GM18861 (cell line): Measurements from ENCODE around the gene ZNF423.
"Not testable (repeated sequence)": the region's sequence is repeated elsewhere in the genome, so short reads cannot be mapped to it uniquely, and the experiment has no call there.

Experiments used
- ATAC-seq: cut with Tn5 transposase; IDR thresholded peaks from one replicate; pipeline ENCODE4 v1.9.1; 2021; ENCODE audit not compliant: unreplicated experiment

The ZNF423 gene

GRCh38 chr16:49574826-49575225, 281.1 kb downstream of the ZNF423 start:
- ATAC-seq = no peak

DNA sequence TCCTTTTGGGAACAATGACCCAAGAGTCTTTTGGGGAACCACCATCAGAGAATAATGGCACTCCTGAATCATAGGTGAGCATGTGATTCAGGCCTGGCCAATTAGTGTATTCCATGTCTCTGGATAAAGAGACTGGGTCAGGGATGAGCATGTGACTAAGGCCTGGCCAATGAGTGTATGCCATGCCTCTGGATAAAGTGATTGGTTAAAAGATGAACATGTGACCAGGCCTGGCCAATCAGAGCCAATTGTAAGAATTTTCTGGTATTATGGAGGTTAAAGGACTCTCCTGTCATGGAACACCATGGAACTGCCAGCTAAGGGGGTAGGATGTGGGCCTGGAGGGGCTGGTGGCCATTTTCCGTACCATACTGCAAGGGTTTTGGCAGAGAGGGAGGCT, 288.0 kb downstream of the ZNF423 start:
- no peak for ATAC-seq

- no peak for ATAC-seq
Observed at GRCh38 chr16:49566432-49566831, 289.5 kb downstream of the ZNF423 start.

DNA sequence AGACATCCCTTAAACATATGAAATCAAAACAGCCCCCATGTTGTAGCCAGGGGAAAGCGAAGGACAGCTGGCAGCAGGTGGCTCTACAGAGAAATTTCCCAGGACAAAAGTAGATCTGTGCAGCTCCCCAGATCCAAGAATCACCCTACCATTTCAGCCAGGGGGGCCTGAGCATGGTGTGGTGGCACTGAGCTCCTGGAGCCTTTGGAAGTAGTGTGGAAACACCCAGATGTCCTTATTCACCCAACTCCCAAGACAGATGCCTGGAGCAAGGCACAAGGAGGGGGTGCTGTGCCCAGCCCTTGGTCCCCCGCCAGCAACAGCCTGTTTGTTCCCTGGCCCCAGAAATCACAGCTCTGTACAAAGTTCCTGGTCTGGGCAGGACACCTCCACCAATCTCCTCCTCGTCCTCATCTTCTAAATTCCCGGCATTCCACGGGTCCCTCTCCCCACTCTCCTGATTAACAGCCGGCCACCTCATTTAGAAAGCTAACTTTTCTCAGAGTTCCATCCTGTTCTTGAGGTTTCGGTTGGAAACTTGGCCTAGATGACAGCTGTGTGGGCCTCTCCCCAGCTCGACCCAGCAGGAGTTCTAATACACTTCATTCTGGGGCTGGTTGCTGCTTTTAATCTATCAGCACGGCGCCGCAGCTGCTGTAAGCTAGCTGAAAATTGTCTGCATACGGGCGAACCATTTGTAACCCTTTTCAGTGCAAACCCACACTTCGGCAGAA, 291.2 kb downstream of the ZNF423 start:
- no peak for ATAC-seq

GRCh38 chr16:49563666-49564065, 292.2 kb downstream of the ZNF423 start:
- no peak for ATAC-seq

DNA sequence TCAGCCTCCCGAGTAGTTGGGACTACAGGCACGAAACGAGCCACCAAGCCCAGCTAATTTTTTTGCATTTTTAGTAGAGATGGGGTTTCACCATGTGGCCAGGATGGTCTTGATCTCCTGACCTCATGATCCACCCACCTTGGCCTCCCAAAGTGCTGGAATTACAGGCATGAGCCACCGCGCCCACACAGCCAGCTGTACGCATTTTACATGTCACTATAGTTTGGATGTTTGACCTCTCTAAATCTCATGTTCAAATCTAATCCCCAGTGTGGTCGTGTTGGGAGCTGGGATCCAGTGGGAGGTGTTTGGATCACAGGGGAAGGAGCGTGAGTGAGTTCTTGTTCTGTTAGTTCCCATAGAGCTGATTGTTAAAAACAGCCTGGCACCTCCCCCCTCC, 293.0 kb downstream of the ZNF423 start:
- not testable (repeated sequence) for ATAC-seq

DNA sequence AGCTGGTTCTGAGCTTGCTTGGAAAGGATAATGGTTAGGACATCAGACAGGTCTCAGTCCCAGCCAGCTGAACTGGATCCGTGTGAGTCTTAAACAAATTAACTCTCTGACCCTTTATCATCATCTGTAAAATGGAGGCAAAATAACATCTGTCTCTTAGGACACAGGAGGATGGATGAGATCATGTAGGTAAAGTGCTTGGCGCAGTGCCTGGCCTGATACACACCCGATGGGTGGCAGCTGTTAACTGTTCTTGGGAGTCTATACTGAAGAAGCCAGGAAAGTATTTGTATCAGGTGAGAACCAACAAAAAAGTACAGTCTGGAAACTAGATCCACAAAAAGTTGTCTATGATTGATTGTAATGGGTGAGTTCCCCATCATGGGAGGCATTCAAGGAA, 293.7 kb downstream of the ZNF423 start:
- no peak for ATAC-seq

DNA sequence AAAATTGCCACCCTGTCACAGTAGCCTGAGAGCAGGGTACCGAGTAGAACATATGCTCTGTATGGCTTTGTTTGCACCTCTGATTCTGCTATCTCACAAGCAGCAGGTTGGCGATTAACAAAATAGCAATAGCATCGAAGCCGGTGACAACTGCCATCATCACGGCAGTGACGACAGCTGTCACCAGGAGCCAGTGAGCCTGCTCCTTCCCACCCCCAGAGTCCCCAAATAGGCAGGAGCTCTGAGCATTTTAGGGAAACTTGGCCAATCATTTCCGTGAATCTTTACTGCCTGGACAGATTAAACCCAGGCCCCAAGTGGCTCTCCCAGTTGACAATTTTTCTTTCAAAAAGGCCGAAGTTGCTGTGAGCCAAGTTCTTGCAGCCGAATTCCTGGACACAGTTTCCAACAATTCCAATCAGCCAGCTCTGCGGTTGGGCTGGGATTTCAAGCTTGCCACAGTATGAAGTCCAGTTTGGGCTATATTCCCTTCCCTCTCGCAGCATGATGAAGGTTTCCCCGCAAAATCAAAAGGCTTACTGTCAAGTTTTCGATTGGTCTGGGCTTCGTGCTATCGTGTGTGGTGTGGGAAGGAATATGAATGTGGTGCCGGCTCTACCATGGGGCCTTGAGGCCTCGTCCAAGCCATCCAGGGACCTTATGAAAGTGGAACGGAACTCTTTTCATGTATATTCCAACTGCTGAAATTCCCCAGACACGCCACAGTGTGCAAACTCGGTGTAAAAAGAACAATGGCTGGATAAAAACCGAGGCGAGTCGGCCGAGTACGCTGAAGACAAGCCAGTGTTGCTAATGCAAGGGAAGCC, 295.7 kb downstream of the ZNF423 start:
- ATAC-seq = no peak

GRCh38 chr16:49559242-49559641, 296.7 kb downstream of the ZNF423 start:
- ATAC-seq = no peak

- no peak for ATAC-seq
Observed at GRCh38 chr16:49558451-49558850, 297.5 kb downstream of the ZNF423 start.

GRCh38 chr16:49556606-49557446, 299.1 kb downstream of the ZNF423 start:
- ATAC-seq = no peak

GRCh38 chr16:49556249-49556605, 299.7 kb downstream of the ZNF423 start:
- ATAC-seq = no peak

GRCh38 chr16:49554681-49555080, 301.2 kb downstream of the ZNF423 start:
- ATAC-seq = no peak

DNA sequence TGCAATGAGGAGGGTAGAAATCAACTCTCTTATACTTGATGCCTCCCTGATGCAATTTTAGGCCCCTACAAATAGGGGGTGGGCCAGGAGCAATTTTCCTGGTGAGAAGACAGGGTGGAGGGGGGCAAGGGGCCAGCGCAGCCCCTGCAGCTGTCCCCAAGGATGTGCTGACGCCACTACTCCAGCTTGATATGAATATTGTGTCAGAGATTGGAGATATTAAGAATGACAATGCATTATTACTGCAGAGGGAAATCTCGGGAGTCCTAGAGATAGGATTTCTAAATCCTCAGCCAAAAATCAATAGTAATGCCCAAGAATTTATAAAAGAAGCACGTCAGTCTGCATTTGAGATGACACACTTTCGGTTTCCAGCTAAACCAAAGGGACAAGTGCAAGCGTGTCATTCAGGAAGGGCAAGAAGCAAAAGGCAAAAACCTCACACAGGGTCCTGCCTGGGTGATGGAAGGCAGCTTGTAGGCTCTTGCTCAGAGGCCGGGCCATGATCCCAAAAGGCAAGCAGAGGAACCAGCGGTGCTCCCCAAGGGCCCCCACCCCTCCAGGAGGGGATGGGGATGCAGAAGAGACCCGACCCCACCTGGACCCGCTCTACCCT, 303.5 kb downstream of the ZNF423 start:
- no peak for ATAC-seq

DNA sequence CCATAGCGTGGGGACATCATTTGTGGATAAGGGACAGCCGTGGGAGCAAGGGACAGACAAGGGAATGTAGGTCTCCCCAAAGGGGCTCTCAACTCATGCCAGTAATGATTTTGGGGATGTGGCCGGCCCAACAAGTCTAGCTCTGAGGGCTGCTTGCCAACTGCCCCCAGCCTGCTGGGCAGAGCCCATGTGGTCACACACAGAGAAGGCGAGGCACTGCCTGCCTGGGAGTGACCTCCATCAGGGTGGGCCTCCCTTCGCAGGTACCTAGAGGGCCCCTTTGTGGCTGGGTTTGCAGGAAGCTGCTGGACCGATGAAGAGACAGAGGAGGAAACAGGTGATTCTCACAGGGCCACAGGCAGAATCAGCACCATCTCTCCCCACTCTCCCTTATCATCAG, 305.2 kb downstream of the ZNF423 start:
- ATAC-seq = no peak

GRCh38 chr16:49550140-49550539, 305.8 kb downstream of the ZNF423 start:
- no peak for ATAC-seq

DNA sequence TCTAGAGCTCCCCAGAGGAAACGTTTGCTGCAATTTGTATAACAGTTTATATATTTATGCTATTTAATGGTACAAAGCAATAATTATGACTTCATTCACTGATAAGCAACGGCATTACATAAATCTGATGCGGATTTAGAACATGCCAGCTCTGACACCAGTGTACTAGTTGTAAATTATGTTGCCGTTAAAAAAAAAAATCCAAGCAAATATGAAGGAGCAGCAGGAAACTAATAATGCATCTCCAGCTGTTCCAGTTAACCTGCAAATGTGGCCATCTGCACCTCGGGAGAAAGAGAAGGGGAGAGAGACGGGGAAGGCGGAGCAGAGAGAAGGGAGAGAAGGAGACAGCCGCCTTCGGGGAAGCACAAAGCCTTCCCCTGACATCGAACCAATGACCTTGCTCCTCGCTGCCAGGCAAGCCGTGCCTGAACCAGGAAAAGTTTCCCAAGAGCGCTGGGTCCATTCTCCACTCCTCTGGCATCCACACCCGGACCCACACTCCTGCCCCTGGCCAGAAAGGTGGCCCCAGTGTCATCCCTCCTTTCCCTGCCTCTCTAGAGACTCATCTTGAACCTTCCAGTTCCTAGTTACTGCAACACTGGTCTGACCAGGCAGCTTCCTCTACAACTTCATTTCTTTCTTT, 307.5 kb downstream of the ZNF423 start:
- ATAC-seq = no peak

GRCh38 chr16:49547448-49547847, 308.5 kb downstream of the ZNF423 start:
- no peak for ATAC-seq

DNA sequence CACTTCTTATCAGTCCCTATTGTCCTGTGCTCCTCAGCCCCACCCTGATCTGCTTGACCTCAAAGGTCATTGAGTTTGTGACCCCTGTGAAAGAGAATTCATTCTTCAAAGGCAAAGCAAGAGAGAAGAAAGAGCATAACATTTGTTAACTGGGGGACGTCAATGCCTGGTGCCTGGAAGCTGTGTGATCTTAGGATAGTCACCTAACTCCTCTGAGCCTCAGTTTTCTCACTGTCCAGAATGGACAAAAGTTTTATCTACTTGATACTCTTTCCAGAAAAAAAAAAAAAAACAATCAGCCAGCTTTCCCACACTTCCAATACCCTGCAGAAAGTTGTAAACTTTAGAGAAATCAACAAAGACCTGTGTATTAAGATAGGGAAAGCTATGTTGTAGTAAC, 309.2 kb downstream of the ZNF423 start:
- no peak for ATAC-seq

- no peak for ATAC-seq
Observed at GRCh38 chr16:49545741-49546448, 310.0 kb downstream of the ZNF423 start.
